Activated CD4-positive, alpha-beta T cell treated with anti-CD3 and anti-CD28 coated beads for 36 hours (primary cell): ENCODE data around the gene SCIMP. TPM values are rescaled to one million over a fixed set of nuclear protein-coding genes. Genes with fewer than 3 reads are reported as not detected.
A peak's percentile ranks its signal among the peaks of the same experiment; 100 is the strongest.
"Not testable (repeated sequence)": the region's sequence is repeated elsewhere in the genome, so short reads cannot be mapped to it uniquely, and the experiment has no call there.

Experiments
- ATAC-seq: fragments of 200-7000 bp; cut with Tn5 transposase; one replicate; pipeline ENCODE4 v1.10.0; 2021; ENCODE audit warnings: mild to moderate bottlenecking, moderate library complexity
- CTCF ChIA-PET: fragments of 350-600 bp; sonication (Branson Sonifier 250); formaldehyde crosslinking; loops from one replicate; lab custom pipeline; 2021; ENCODE audit warnings: antibody characterized with exemption; lab: Charles Lee
- POLR2A ChIA-PET: fragments of 350-600 bp; sonication (Branson Sonifier 250); formaldehyde crosslinking; loops from one replicate; lab custom pipeline; 2021; ENCODE audit warnings: antibody characterized with exemption, inconsistent platforms; lab: Charles Lee
- DNase-seq: peaks from one replicate; pipeline ENCODE4 v3.0.0-alpha.2; 2020
- H3K27ac Mint-ChIP-seq: one replicate; pipeline ENCODE4 v1.8.0; 2021; ENCODE audit warnings: mixed read lengths
- H3K27me3 Mint-ChIP-seq: one replicate; pipeline ENCODE4 v1.8.0; 2021; ENCODE audit warnings: mixed read lengths
- H3K36me3 Mint-ChIP-seq: one replicate; pipeline ENCODE4 v1.8.0; 2021; ENCODE audit warnings: low read depth, mixed read lengths
- H3K4me1 Mint-ChIP-seq: one replicate; pipeline ENCODE4 v1.8.0; 2021; ENCODE audit warnings: mixed read lengths
- H3K4me3 Mint-ChIP-seq: one replicate; pipeline ENCODE4 v1.8.0; 2021; ENCODE audit warnings: mild to moderate bottlenecking, moderate library complexity, mixed read lengths
- H3K9me3 Mint-ChIP-seq: one replicate; pipeline ENCODE4 v1.8.0; 2021; ENCODE audit warnings: low read depth, mixed read lengths
- intact Hi-C, 2 experiments: fragments of 100-400 bp; cut with DNase I in 1 of 2; cut with micrococcal nuclease in 1 of 2; formaldehyde crosslinking; loops; one replicate each; pipeline versions ENCODE4 v1.14.2 to v1.15.1; 2022 to 2024; cut with DNase I, micrococcal nuclease
- total RNA-seq, 2 experiments: library from RNA; stranded (reverse); gene quantifications; one replicate each; pipeline ENCODE4 v1.2.3, GENCODE V29; 2021

Gene SCIMP
- total RNA-seq, 2 experiments from 2014 or later, result not detected

DNA sequence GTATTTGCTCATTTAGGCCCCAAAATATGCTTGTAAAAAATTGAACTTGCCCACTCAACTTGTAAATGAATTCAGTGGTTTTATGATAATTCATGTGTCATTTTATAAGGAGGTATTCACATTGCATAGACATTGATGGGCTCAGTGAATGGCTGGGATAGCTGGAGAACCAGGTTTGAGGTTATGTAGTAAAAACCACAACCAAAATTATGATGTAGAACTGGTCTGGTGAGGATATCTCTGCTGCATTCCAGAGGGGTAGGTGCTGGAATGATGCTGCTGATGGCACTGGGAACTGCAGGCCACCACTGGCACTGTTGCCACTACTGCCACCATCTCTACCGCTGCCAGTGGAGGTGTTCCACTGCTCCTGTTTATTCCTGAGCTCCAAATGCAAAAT lies 25.9 kb upstream of the SCIMP start:
- Mint-ChIP-seq H3K4me3 (no peak overlapping the region), H3K27ac (no peak overlapping the region), H3K9me3 (no peaks in the 10 kb centered on the region), H3K36me3 (no peaks in the 10 kb centered on the region), H3K27me3 (no peaks in the 10 kb centered on the region), H3K4me1 (no peaks in the 10 kb centered on the region)
- DNase-seq (no peak), ATAC-seq (no peak)
- intact Hi-C loops, result no loop called here
- POLR2A ChIA-PET, result no interaction called here
- CTCF ChIA-PET, result interaction anchor here (0.7 kb wide), 1 partner anchor 43 kb away, joined by 3 read pairs; no protein-coding TSS in a partner anchor

DNA sequence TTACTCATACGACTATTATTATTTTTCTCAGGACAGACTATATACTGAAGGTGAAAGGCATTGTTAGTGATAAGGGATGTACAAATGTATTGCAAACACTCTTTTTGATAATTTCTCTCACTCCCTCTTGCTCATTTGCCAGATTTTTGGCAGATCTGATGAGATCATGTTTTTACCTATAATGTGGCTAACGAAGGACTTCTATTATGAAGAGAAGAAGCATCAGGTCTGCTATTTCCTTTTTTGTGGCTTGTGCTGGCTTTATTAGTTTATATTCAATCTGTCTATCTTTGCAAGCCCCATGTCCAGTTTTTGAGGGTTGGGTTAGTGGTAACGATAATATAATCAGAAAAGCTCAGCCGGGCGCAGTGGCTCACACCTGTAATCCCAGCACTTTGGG lies 22.5 kb upstream of the SCIMP start:
- no peaks in the 10 kb centered on the region for H3K9me3 Mint-ChIP-seq
- H3K4me3 Mint-ChIP-seq, result no peak overlapping the region
- H3K27ac Mint-ChIP-seq, result no peak overlapping the region
- ChIA-PET CTCF (interaction anchor here (1.0 to 1.3 kb wide), 2 partner anchors 9 to 184 kb away, joined by 4 to 5 read pairs; no protein-coding TSS in a partner anchor), POLR2A (interaction anchor here (0.7 kb wide), 1 partner anchor 363 kb away, joined by 3 read pairs; no protein-coding TSS in a partner anchor)
- intact Hi-C loops, result no loop called here
- H3K36me3 Mint-ChIP-seq, result no peaks in the 10 kb centered on the region
- DNase-seq (no peak), ATAC-seq (no peak)
- H3K4me1 Mint-ChIP-seq, result peaks cover 9% of the 10 kb centered on the region
- no peaks in the 10 kb centered on the region for H3K27me3 Mint-ChIP-seq

DNA sequence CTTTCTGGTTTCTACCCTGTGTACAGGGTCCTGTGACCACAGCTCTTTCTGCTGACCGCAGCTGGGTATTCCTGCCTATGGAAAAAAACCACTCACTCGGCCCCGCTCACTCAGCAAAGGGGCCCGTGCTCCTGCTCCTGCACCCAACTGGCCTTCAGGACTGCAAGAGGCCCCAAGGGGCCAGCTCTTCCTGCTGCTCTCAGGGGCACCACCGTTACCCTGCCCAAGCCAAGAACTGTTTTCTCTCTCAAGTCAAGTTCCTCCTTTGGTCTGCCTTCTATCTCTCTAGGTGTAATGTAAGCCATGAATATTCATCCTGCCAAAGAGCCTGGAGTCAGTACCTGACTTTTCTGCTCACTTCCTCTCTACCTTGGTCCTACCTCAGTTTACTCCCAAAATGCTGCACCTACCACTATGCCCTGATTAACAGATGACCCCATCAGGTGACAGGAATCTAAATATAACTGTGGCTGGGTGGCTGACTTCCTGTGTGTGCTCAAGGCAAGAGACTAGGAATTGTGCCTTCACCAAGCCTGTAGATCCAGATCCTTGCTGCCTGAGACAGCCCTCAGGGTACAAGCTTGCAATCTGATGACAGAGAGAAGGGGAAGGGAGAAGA lies 20.4 kb upstream of the SCIMP start:
- DNase-seq, result no peak
- Mint-ChIP-seq H3K4me1 (peaks cover 9% of the 10 kb centered on the region), H3K27ac (no peak overlapping the region), H3K9me3 (no peaks in the 10 kb centered on the region), H3K4me3 (no peak overlapping the region), H3K36me3 (no peaks in the 10 kb centered on the region), H3K27me3 (no peaks in the 10 kb centered on the region)
- ChIA-PET POLR2A (interaction anchor here (0.7 kb wide), 1 partner anchor 226 kb away, joined by 3 read pairs; no protein-coding TSS in a partner anchor), CTCF (interaction anchor here (0.6 kb wide), 1 partner anchor 16 kb away, joined by 3 read pairs; no protein-coding TSS in a partner anchor)
- intact Hi-C loops, result loop anchor here in 1 of 2 experiments (5.0 kb wide), 1 partner anchor 182 kb away; the partner anchor contains the start of gene C1QBP
- ATAC-seq, result no peak

GRCh38 chr17:5254414-5254813 lies 19.8 kb upstream of the SCIMP start:
- CTCF ChIA-PET, result interaction anchor here (0.7 to 1.0 kb wide), 2 partner anchors 13 to 18 kb away, joined by 3 to 4 read pairs; no protein-coding TSS in a partner anchor
- no peak overlapping the region for H3K27ac Mint-ChIP-seq
- no peak overlapping the region for H3K4me3 Mint-ChIP-seq
- no peak for ATAC-seq
- POLR2A ChIA-PET, result no interaction called here
- H3K9me3 Mint-ChIP-seq, result no peaks in the 10 kb centered on the region
- no peak for DNase-seq
- no peaks in the 10 kb centered on the region for H3K27me3 Mint-ChIP-seq
- intact Hi-C loops, result loop anchor here in 1 of 2 experiments (5.0 kb wide), 1 partner anchor 183 kb away; the partner anchor contains the start of gene C1QBP
- H3K4me1 Mint-ChIP-seq, result peaks cover 13% of the 10 kb centered on the region
- H3K36me3 Mint-ChIP-seq, result no peaks in the 10 kb centered on the region

DNA sequence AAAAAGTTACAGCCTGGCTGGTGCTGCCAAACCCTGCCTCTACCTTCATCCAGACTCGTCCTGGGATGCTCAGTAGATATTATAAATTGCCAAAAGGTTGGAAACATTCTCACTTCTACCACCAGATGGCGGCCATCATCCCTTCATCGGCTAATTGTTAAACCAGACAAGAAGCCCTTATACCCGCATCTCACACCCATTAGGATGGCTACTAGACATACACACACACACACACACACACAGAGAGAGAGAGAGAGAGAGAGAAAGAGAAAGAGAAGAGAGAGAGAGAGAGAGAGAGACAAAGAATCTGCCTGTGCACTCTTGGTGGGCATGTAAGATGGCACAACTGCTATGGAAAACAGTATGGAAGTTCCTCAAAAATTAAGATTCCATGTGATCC lies 15.0 kb upstream of the SCIMP start:
- CTCF ChIA-PET, result interaction anchor here (0.7 to 2.8 kb wide), 11 partner anchors 8 to 1349 kb away, joined by 3 to 16 read pairs (median 5); partner anchors contain the start of genes C1QBP and SCIMP
- ATAC-seq (peak; percentile 91), DNase-seq (peak; percentile 80)
- H3K27ac Mint-ChIP-seq, result no peak overlapping the region
- POLR2A ChIA-PET, result no interaction called here
- H3K4me1 Mint-ChIP-seq, result peaks cover 8% of the 10 kb centered on the region
- no peaks in the 10 kb centered on the region for H3K9me3 Mint-ChIP-seq
- no peak overlapping the region for H3K4me3 Mint-ChIP-seq
- intact Hi-C loops, result loop anchor here (1.0 to 10.0 kb wide), 7 partner anchors 33 to 190 kb away; partner anchors contain the start of genes C1QBP (in 2 of the 2), NUP88 (in 1 of the 2) and RABEP1 (in 1 of the 2)
- H3K27me3 Mint-ChIP-seq, result no peaks in the 10 kb centered on the region
- H3K36me3 Mint-ChIP-seq, result no peaks in the 10 kb centered on the region

GRCh38 chr17:5248821-5249479 lies 14.3 kb upstream of the SCIMP start:
- Mint-ChIP-seq H3K9me3 (no peaks in the 10 kb centered on the region), H3K4me1 (peaks cover 4% of the 10 kb centered on the region), H3K27ac (no peak overlapping the region), H3K4me3 (no peak overlapping the region), H3K36me3 (no peaks in the 10 kb centered on the region), H3K27me3 (no peaks in the 10 kb centered on the region)
- CTCF ChIA-PET, result interaction anchor here (0.6 to 2.8 kb wide), 6 partner anchors 23 to 191 kb away, joined by 3 to 16 read pairs (median 6); partner anchors contain the start of gene C1QBP
- POLR2A ChIA-PET, result interaction anchor here (0.5 kb wide), 1 partner anchor 19 kb away, joined by 3 read pairs; no protein-coding TSS in a partner anchor
- intact Hi-C loops, result loop anchor here (1.0 to 10.0 kb wide), 6 partner anchors 33 to 190 kb away; partner anchors contain the start of genes C1QBP (in 1 of the 2), NUP88 (in 1 of the 2) and RABEP1 (in 1 of the 2)
- DNase-seq (no peak), ATAC-seq (no peak)

GRCh38 chr17:5247621-5248020 lies 13.0 kb upstream of the SCIMP start:
- DNase-seq (no peak), ATAC-seq (no peak)
- ChIA-PET CTCF (interaction anchor here (0.8 to 2.8 kb wide), 4 partner anchors 10 to 192 kb away, joined by 5 to 16 read pairs (median 10); partner anchors contain the start of gene C1QBP), POLR2A (interaction anchor here (0.5 kb wide), 1 partner anchor 54 kb away, joined by 3 read pairs; no protein-coding TSS in a partner anchor)
- intact Hi-C loops, result loop anchor here (5.0 to 10.0 kb wide), 3 partner anchors 115 to 170 kb away; partner anchors contain the start of gene NUP88 (in 1 of the 2)
- H3K27ac Mint-ChIP-seq, result no peak overlapping the region
- peaks cover 12% of the 10 kb centered on the region for H3K4me1 Mint-ChIP-seq
- H3K4me3 Mint-ChIP-seq, result no peak overlapping the region
- no peaks in the 10 kb centered on the region for H3K27me3 Mint-ChIP-seq
- peaks cover 3% of the 10 kb centered on the region for H3K9me3 Mint-ChIP-seq
- no peaks in the 10 kb centered on the region for H3K36me3 Mint-ChIP-seq

DNA sequence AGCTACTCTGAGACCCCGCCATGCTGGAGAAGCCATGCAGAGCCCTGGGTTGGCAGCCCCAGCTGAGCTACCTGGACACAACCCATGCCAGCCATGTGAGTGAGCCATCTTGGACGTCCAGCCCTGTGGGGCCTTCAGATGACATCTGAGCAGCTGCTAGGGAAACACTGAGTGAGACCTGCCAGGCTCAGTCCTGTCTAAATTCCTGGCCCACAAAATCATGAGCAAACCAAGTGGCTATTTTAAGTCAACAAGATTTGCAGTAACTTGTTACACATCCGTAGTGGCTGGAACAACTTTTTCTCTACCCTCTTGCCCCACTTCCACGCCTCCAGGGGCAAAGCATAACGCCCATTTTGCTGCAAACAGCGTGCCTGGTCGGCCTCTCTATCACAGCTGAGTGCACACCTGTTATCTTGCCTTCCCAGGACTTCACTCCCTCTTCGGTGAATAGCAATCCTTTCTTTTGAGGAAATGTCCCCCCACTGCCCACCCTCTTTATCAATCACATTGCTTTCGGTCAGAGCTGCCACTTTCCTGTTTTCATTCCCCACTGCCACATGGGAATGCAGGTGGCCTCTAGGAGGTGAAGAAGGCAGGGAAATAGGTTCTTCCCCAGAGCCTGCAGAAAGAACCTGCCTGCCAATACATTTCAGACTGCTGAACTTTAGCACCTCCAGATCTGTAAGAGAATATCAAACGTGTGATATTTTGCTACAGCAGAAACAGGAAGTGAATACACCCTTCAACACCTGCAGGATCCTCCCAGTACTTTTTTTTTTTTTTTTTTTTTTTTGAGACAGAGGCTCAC lies 7.4 kb upstream of the SCIMP start:
- no peaks in the 10 kb centered on the region for H3K36me3 Mint-ChIP-seq
- no peak overlapping the region for H3K4me3 Mint-ChIP-seq
- no peaks in the 10 kb centered on the region for H3K27me3 Mint-ChIP-seq
- H3K9me3 Mint-ChIP-seq, result peaks cover 3% of the 10 kb centered on the region
- ChIA-PET CTCF (no interaction called here), POLR2A (no interaction called here)
- peaks cover 30% of the 10 kb centered on the region for H3K4me1 Mint-ChIP-seq
- DNase-seq, result peak; percentile 34
- intact Hi-C loops, result loop anchor here in 1 of 2 experiments (10.0 kb wide), 1 partner anchor 133 kb away; no protein-coding TSS in a partner anchor
- ATAC-seq, result peak; percentile 74
- H3K27ac Mint-ChIP-seq, result peak overlapping the region; percentile 77

DNA sequence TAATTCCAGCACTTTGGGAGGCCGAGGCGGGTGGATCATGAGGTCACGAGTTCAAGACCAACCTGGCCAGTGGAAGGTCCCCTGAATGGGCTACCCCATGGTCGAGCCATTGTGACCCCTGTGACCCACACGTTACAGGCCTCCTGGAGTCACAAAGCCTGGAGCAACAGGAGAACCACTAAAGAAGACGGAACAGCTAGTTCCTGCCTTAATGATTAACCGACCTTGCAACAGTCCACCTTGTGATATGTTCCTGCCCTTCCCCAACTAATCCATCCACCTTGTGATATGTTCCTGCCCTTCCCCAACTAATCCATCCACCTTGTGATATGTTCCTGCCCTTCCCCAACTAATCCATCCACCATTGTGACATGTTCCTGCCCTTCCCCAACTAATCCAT lies 5.1 kb upstream of the SCIMP start:
- H3K4me1 Mint-ChIP-seq, result peaks cover 32% of the 10 kb centered on the region
- ChIA-PET POLR2A (interaction anchor here (0.7 kb wide), 1 partner anchor 90 kb away, joined by 4 read pairs; no protein-coding TSS in a partner anchor), CTCF (interaction anchor here (1.3 kb wide), 1 partner anchor 12 kb away, joined by 3 read pairs; no protein-coding TSS in a partner anchor)
- not testable (repeated sequence) for H3K36me3 Mint-ChIP-seq, H3K9me3 Mint-ChIP-seq, DNase-seq, ATAC-seq, H3K27me3 Mint-ChIP-seq, H3K27ac Mint-ChIP-seq, H3K4me3 Mint-ChIP-seq
- intact Hi-C loops, result loop anchor here in 1 of 2 experiments (5.0 to 10.0 kb wide), 2 partner anchors 43 to 135 kb away; partner anchors contain the start of gene RABEP1

GRCh38 chr17:5238333-5238732 lies 3.7 kb upstream of the SCIMP start:
- intact Hi-C loops, result loop anchor here in 1 of 2 experiments (5.0 kb wide), 1 partner anchor 44 kb away; the partner anchor contains the start of gene RABEP1

More at GRCh38 chr17:5238333-5238732, 3.7 kb upstream of the SCIMP start:
- Mint-ChIP-seq H3K9me3 (peaks cover 3% of the 10 kb centered on the region), H3K27me3 (no peaks in the 10 kb centered on the region), H3K36me3 (no peaks in the 10 kb centered on the region), H3K4me3 (no peak overlapping the region), H3K4me1 (peaks cover 32% of the 10 kb centered on the region), H3K27ac (no peak overlapping the region)
- no peak for DNase-seq
- ChIA-PET CTCF (interaction anchor here (0.8 to 1.1 kb wide), 5 partner anchors 8 to 31 kb away, joined by 3 to 4 read pairs (median 3); no protein-coding TSS in a partner anchor), POLR2A (interaction anchor here (0.5 to 0.7 kb wide), 2 partner anchors 167 to 179 kb away, joined by 3 to 5 read pairs; no protein-coding TSS in a partner anchor)
- no peak for ATAC-seq
